ENCODE results near the gene CADM1.

GRCh38 chr11:115363426-115363825 lies 140.8 kb downstream of the CADM1 start:
- TF ChIP-seq CTCF (IDR thresholded peaks at IDR 0.05; ENCODE audit: poor library complexity) (no peak), EZH2 (IDR thresholded peaks at IDR 0.05; ENCODE audit: borderline replicate concordance) (no peak)
